Left ventricle myocardium inferior (tissue), 1 donor: ENCODE results near the gene PCDHB16. TPM values are rescaled to one million over a fixed set of nuclear protein-coding genes. Genes with fewer than 3 reads are reported as not detected.
"Not testable (repeated sequence)": the region's sequence is repeated elsewhere in the genome, so short reads cannot be mapped to it uniquely, and the experiment has no call there.

Source experiments
- DNase-seq: peaks from one replicate; pipeline ENCODE4 v3.0.0-alpha.2; 2020
- H3K27ac ChIP-seq: fragments of 200-600 bp; replicated peaks from 2 replicates; pipeline ENCODE4 v1.8.0; 2021
- H3K27me3 ChIP-seq: fragments of 200-600 bp; 2 replicates; pipeline ENCODE4 v1.8.0; 2021; ENCODE audit warnings: low read depth
- H3K36me3 ChIP-seq: fragments of 200-600 bp; 2 replicates; pipeline ENCODE4 v1.8.0; 2021
- H3K4me1 ChIP-seq: fragments of 200-600 bp; 2 replicates; pipeline ENCODE4 v1.8.0; 2021
- H3K4me3 ChIP-seq: fragments of 200-600 bp; 2 replicates; pipeline ENCODE4 v1.8.0; 2021; ENCODE audit warnings: mild to moderate bottlenecking, moderate library complexity
- H3K9me3 ChIP-seq: fragments of 200-600 bp; replicated peaks from 2 replicates; pipeline ENCODE4 v1.8.0; 2021
- CTCF ChIP-seq: fragments of 200-600 bp; IDR thresholded peaks from 2 replicates; pipeline ENCODE4 v1.8.0; 2021; ENCODE audit warnings: antibody characterized with exemption, mild to moderate bottlenecking, borderline replicate concordance
- intact Hi-C: fragments of 100-400 bp; cut with micrococcal nuclease; formaldehyde crosslinking; loops from one replicate; pipeline ENCODE4 v1.11.0; 2022
- total RNA-seq: library from RNA; stranded (reverse); fragmentation: NEBNext Ultra II Directional; extraction: Animal tissue kit (Norgen Biotek cat#: 25700); gene quantifications from one replicate; pipeline ENCODE4 v1.2.1, GENCODE V29; 2021
- donor health status: DM: no; HTN: yes; CAD: no; lungs with severe emphysema.

PCDHB16 gene
- total RNA-seq, 1 donor from 2014 or later = 1.4 TPM

- no peak for TF ChIP-seq CTCF
- Histone ChIP-seq H3K27ac (no peak overlapping the region), H3K27me3 (peaks cover 23% of the 10 kb centered on the region), H3K4me3 (no peak overlapping the region), H3K9me3 (peaks cover 91% of the 10 kb centered on the region), H3K36me3 (peaks cover 16% of the 10 kb centered on the region), H3K4me1 (no peaks in the 10 kb centered on the region)
- intact Hi-C loops = no loop called here
- DNase-seq = no peak
These were observed 14.2 kb downstream of the PCDHB16 start for GRCh38 chr5:141196363-141196762.

GRCh38 chr5:141199359-141200235, 17.4 kb downstream of the PCDHB16 start, which contains the start of gene PCDHB11:
Gene PCDHB11 (plus strand): TSS chr5:141199627. CDS start chr5:141199775, 148 bp downstream.
- peak within 1 kb of the TSS; percentile 35 for H3K4me3 ChIP-seq

DNA sequence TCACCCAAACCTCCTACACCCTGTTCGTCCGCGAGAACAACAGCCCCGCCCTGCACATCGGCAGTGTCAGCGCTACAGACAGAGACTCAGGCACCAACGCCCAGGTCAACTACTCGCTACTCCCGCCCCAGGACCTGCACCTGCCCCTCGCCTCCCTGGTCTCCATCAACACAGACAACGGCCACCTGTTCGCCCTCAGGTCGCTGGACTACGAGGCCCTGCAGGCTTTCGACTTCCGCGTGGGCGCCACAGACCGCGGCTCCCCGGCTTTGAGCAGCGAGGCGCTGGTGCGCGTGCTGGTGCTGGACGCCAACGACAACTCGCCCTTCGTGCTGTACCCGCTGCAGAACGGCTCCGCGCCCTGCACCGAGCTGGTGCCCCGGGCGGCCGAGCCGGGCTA, 18.9 kb downstream of the PCDHB16 start:
- Histone ChIP-seq H3K27me3 (peaks cover 39% of the 10 kb centered on the region), H3K9me3 (peaks cover 95% of the 10 kb centered on the region), H3K36me3 (peaks cover 19% of the 10 kb centered on the region)
- H3K27ac ChIP-seq, DNase-seq, H3K4me3 ChIP-seq, intact Hi-C loops, H3K4me1 ChIP-seq: not testable (repeated sequence)

More at GRCh38 chr5:141199359-141200235, 17.4 kb downstream of the PCDHB16 start, which contains the start of gene PCDHB11:
- H3K27me3 ChIP-seq = peaks cover 41% of the 10 kb centered on the region
- intact Hi-C loops = no loop called here
- peak; percentile 23 for TF ChIP-seq CTCF
- peaks cover 20% of the 10 kb centered on the region for H3K36me3 ChIP-seq
- H3K27ac ChIP-seq = no peak within 1 kb of the TSS
- no peaks in the 10 kb centered on the region for H3K4me1 ChIP-seq
- peaks cover 97% of the 10 kb centered on the region for H3K9me3 ChIP-seq
- no peak for DNase-seq

DNA sequence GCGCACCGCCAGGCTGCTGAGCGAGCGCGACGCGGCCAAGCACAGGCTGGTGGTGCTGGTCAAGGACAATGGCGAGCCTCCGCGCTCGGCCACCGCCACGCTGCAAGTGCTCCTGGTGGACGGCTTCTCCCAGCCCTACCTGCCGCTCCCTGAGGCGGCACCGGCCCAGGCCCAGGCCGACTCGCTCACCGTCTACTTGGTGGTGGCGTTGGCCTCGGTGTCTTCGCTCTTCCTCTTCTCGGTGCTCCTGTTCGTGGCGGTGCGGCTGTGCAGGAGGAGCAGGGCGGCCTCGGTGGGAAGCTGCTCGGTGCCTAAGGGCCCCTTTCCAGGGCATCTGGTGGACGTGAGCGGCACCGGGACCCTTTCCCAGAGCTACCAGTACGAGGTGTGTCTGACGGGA, 19.5 kb downstream of the PCDHB16 start:
- H3K4me1 ChIP-seq, H3K27ac ChIP-seq, intact Hi-C loops, DNase-seq, H3K4me3 ChIP-seq: not testable (repeated sequence)
- H3K36me3 ChIP-seq = peaks cover 13% of the 10 kb centered on the region
- H3K27me3 ChIP-seq = peaks cover 39% of the 10 kb centered on the region
- H3K9me3 ChIP-seq = peaks cover 95% of the 10 kb centered on the region

DNA sequence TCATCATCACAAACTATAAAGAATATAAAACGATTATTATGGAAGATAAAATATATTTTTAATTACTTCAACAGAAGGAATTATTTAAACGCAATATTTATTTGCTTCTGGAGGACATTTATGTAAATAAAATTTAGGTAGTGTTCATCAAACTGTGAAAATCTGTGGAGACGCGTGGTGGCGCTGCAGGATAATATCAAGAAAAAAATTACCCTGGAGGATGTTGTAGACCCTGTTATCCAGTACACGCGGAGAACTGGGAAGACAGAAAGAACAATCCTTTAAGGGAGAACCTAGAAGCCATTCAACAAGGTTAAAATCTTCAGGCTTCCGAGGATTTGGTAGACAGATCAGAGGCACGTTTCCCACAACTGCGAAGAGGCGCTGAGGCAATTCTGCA, 26.3 kb downstream of the PCDHB16 start, which contains the start of gene PCDHB12:
PCDHB12 (plus strand) TSS at position 242 of the 400 bp plus-strand sequence. CDS start 189 bp downstream, outside the sequence.
- DNase-seq = no peak
- Histone ChIP-seq H3K27me3 (peaks cover 55% of the 10 kb centered on the region), H3K36me3 (peaks cover 3% of the 10 kb centered on the region), H3K4me1 (no peaks in the 10 kb centered on the region), H3K27ac (no peak within 1 kb of the TSS), H3K4me3 (peak within 1 kb of the TSS; percentile 46), H3K9me3 (peaks cover 95% of the 10 kb centered on the region)
- intact Hi-C loops = no loop called here
- peak; percentile 53 for TF ChIP-seq CTCF

DNA sequence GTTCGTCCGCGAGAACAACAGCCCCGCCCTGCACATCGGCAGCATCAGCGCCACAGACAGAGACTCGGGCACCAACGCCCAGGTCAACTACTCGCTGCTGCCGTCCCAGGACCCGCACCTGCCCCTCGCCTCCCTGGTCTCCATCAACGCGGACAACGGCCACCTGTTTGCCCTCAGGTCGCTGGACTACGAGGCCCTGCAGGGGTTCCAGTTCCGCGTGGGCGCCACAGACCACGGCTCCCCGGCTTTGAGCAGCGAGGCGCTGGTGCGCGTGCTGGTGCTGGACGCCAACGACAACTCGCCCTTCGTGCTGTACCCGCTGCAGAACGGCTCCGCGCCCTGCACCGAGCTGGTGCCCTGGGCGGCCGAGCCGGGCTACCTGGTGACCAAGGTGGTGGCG, 28.1 kb downstream of the PCDHB16 start:
- H3K27ac ChIP-seq, H3K36me3 ChIP-seq, H3K4me1 ChIP-seq, H3K4me3 ChIP-seq, DNase-seq, intact Hi-C loops: not testable (repeated sequence)
- Histone ChIP-seq H3K27me3 (peaks cover 46% of the 10 kb centered on the region), H3K9me3 (peaks cover 92% of the 10 kb centered on the region)

DNA sequence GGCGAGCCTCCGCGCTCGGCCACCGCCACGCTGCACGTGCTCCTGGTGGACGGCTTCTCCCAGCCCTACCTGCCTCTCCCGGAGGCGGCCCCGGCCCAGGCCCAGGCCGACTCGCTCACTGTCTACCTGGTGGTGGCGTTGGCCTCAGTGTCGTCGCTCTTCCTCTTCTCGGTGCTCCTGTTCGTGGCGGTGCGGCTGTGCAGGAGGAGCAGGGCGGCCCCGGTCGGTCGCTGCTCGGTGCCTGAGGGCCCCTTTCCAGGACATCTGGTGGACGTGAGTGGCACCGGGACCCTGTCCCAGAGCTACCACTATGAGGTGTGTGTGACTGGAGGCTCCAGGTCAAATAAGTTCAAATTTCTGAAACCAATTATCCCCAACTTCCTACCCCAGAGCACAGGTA, 28.7 kb downstream of the PCDHB16 start:
- Histone ChIP-seq H3K9me3 (peaks cover 91% of the 10 kb centered on the region), H3K27me3 (peaks cover 46% of the 10 kb centered on the region)
- H3K36me3 ChIP-seq, H3K4me3 ChIP-seq, H3K27ac ChIP-seq, DNase-seq, H3K4me1 ChIP-seq, intact Hi-C loops: not testable (repeated sequence)
